ENCODE data around the gene SRL.

- TF ChIP-seq EZH2 (IDR thresholded peaks at IDR 0.05): no peak
- no peak for TF ChIP-seq POLR2AphosphoS5 (IDR thresholded peaks at IDR 0.05; ENCODE audit: borderline replicate concordance, low read depth, low read length)
Observed at GRCh38 chr16:4212211-4212933, 29.5 kb downstream of the SRL start.
